Lung (tissue), 12 donors: ENCODE data around the gene TMEM221. TPM values are rescaled to one million over a fixed set of nuclear protein-coding genes. Genes with fewer than 3 reads are reported as not detected.

Experiments used
- ATAC-seq: fragments of 200-7000 bp; cut with Tn5 transposase; one replicate; pipeline ENCODE4 v1.9.1; 2020; ENCODE audit warnings: moderate number of reproducible peaks; ENCODE audit not compliant: insufficient read depth, low FRiP score
- DNase-seq, 3 donors: peaks; one replicate each; pipeline ENCODE4 v3.0.0-alpha.2; 2013 to 2017
- H3K27ac ChIP-seq, 2 donors: one replicate each; pipeline ENCODE4 v1.5.1; 2013; ENCODE audit warnings: mild to moderate bottlenecking in 2 of 2, moderate library complexity in 2 of 2, control low read depth in 1 of 2, inconsistent platforms in 1 of 2, low read depth in 1 of 2, low read length in 1 of 2
- H3K27me3 ChIP-seq, 3 donors: one replicate each; pipeline ENCODE4 v1.5.1; 2013; ENCODE audit warnings: low read length in 2 of 3; ENCODE audit not compliant: control insufficient read depth in 3 of 3, insufficient read depth in 3 of 3
- H3K36me3 ChIP-seq, 4 donors: one replicate each; pipeline ENCODE4 v1.5.1; 2013; ENCODE audit warnings: low read length in 4 of 4, mild to moderate bottlenecking in 1 of 4, moderate library complexity in 1 of 4; ENCODE audit not compliant: control insufficient read depth in 4 of 4, insufficient read depth in 4 of 4
- H3K4me1 ChIP-seq, 5 donors: one replicate each; pipeline ENCODE4 v1.5.1; 2013; ENCODE audit warnings: low read length in 5 of 5, mild to moderate bottlenecking in 2 of 5, moderate library complexity in 1 of 5; ENCODE audit not compliant: control insufficient read depth in 5 of 5, insufficient read depth in 5 of 5
- H3K4me3 ChIP-seq: one replicate; pipeline ENCODE4 v1.5.1; 2013; ENCODE audit warnings: mild to moderate bottlenecking, control low read depth, moderate library complexity
- H3K9ac ChIP-seq, 2 donors: one replicate each; pipeline ENCODE4 v1.5.1; 2013; ENCODE audit warnings: low read length in 2 of 2, control low read depth in 1 of 2; ENCODE audit not compliant: insufficient read depth in 1 of 2
- H3K9me3 ChIP-seq, 4 donors: one replicate each; pipeline ENCODE4 v1.5.1; 2013; ENCODE audit warnings: low read length in 3 of 4, mild to moderate bottlenecking in 1 of 4, moderate library complexity in 1 of 4; ENCODE audit not compliant: control insufficient read depth in 4 of 4, insufficient read depth in 3 of 4
- WGBS, 2 donors: extraction: QIAGEN DNeasy Blood & Tissue Kit; methylation state at CpG; one replicate each; pipeline ENCODE4 v1.1.7; 2013; 5-methylcytosine and 5-hydroxymethylcytosine counted together
- polyA plus RNA-seq, 2 donors: library from polyadenylated mRNA; stranded (reverse); fragments of 200-250 nt; gene quantifications; one replicate each; pipeline ENCODE4 v1.2.1, GENCODE V29; 2013
- total RNA-seq, 2 donors: library from RNA; depleted of rRNA in 1 of 2; stranded (reverse); fragments of >200 nt in 1 of 2; gene quantifications; one replicate each; pipeline ENCODE4 v1.2.1, GENCODE V29; 2014 to 2021
- TF ChIP-seq, protein P1 (sequence below): IDR thresholded peaks from 2 replicates; pipeline ENCODE4 v1.5.1; 2012; ENCODE audit warnings: mild to moderate bottlenecking; ENCODE audit errors: control extremely low read depth, extremely low read depth
- donor health status: control.
- donor health status: control.
- donor health status: Bipolar disorder and iron deficiency.
- donor health status: healthy.
- donor health status: DM: yes; HTN: yes; CAD: no.

TMEM221 gene
- total and polyA plus RNA-seq, 4 donors = 0.06 to 0.57 (median 0.10) TPM

GRCh38 chr19:17404015-17404414 lies 44.5 kb downstream of the TMEM221 start:
- Histone ChIP-seq H3K36me3 (peaks cover 0 to 3% (median 0%) of the 10 kb centered on the region in 4 donors), H3K9ac (no peak overlapping the region), H3K27me3 (no peaks in the 10 kb centered on the region), H3K9me3 (no peaks in the 10 kb centered on the region), H3K4me3 (peak overlapping the region; percentile 16), H3K27ac (peak overlapping the region in 1 of 2 donors; percentile 83), H3K4me1 (peaks cover 0 to 7% (median 2%) of the 10 kb centered on the region in 5 donors)
- TF ChIP-seq, protein P1, sequence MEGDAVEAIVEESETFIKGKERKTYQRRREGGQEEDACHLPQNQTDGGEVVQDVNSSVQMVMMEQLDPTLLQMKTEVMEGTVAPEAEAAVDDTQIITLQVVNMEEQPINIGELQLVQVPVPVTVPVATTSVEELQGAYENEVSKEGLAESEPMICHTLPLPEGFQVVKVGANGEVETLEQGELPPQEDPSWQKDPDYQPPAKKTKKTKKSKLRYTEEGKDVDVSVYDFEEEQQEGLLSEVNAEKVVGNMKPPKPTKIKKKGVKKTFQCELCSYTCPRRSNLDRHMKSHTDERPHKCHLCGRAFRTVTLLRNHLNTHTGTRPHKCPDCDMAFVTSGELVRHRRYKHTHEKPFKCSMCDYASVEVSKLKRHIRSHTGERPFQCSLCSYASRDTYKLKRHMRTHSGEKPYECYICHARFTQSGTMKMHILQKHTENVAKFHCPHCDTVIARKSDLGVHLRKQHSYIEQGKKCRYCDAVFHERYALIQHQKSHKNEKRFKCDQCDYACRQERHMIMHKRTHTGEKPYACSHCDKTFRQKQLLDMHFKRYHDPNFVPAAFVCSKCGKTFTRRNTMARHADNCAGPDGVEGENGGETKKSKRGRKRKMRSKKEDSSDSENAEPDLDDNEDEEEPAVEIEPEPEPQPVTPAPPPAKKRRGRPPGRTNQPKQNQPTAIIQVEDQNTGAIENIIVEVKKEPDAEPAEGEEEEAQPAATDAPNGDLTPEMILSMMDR = no peak
- DNase-seq (no peak), ATAC-seq (no peak)
- WGBS, 2 donors = 49 to 61% methylated on average over 6 of the region's 6 CpGs

DNA sequence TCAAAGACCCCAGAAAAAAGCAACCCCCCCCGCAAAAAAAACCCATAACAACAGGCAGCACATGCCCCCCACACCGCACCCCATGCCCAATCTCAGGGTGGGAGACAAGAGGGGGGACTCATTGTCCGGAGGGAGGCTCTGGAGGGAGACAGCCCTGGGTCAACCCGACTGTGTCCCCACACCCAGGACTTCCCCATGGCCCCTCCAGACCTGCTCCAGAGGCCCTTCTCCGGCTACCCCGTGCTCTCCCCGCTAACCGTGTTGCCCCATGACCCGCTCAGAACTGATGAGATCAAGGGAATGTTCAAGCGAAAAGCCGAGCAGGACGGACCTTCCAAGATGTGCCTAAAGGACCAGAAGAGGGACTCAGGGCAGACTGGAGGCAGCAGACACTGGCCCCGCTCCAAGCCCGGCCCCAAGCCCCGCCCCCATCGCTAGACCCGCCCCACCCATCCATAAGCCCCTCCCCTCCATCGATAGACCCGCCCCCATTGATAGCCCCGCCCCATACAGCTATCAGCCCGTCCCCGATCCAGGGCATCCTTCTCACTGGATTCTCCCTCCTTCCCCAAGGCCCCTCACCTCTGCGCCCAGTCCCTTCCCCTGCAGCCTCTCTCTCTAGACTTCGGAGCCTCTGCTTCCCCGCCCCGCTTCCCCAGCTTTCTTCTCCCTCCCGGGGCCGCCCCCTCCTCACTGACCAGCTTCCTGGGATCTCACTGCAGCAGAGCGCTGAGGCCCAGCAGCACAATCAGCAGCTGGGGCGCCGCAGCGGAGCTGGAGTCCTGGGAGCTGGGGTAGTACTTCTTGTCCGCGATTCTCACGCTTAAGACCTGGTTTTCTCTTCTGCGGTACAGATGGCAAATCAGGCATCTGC lies 45.2 kb downstream of the TMEM221 start:
- WGBS, 2 donors = 41 to 59% methylated on average over 28 to 35 of the region's 36 CpGs
- DNase-seq (peak in 1 of 3 donors; percentile 36), ATAC-seq (no peak)
- peaks cover 0 to 3% (median 0%) of the 10 kb centered on the region in 4 donors for H3K36me3 ChIP-seq
- no peak overlapping the region for H3K4me3 ChIP-seq
- TF ChIP-seq, protein P1 = no peak
- H3K27ac ChIP-seq = no peak overlapping the region
- H3K4me1 ChIP-seq = peaks cover 0 to 7% (median 2%) of the 10 kb centered on the region in 5 donors
- H3K9me3 ChIP-seq = no peaks in the 10 kb centered on the region
- no peak overlapping the region for H3K9ac ChIP-seq
- no peaks in the 10 kb centered on the region for H3K27me3 ChIP-seq

- Histone ChIP-seq H3K36me3 (peaks cover 0 to 3% (median 0%) of the 10 kb centered on the region in 4 donors), H3K27ac (no peak overlapping the region), H3K9me3 (no peaks in the 10 kb centered on the region), H3K4me3 (no peak overlapping the region), H3K4me1 (peaks cover 0 to 7% (median 0%) of the 10 kb centered on the region in 5 donors), H3K9ac (no peak overlapping the region), H3K27me3 (no peaks in the 10 kb centered on the region)
- DNase-seq (no peak), ATAC-seq (no peak)
- WGBS, 2 donors = 72 to 82% methylated on average over 6 of the region's 6 CpGs
- TF ChIP-seq, protein P1 = no peak
These were observed 46.8 kb downstream of the TMEM221 start for GRCh38 chr19:17401628-17402027.
